Heart left ventricle (tissue), 13 donors: ENCODE measurements around the gene PSEN1.

Experiments
- POLR2A ChIP-seq, 2 donors: fragments of 450-650 bp; IDR thresholded peaks; one replicate each; pipeline ENCODE4 v1.6.1; 2017; ENCODE audit warnings: antibody characterized with exemption in 2 of 2, mild to moderate bottlenecking in 2 of 2, moderate library complexity in 2 of 2
- TF ChIP-seq, protein P1 (sequence below), 12 donors: fragments of 200-600 bp; sonication (generic) in 4 of 12; IDR thresholded peaks; one replicate each; pipeline versions ENCODE4 v1.5.0 to v1.8.0; 2018 to 2022; ENCODE audit warnings: antibody characterized with exemption in 12 of 12, mild to moderate bottlenecking in 5 of 12
- donor health status: ischemic (EF 13 %, LVEDD 7.1; RV severe dilation, severe dysfunction).
- donor health status: DM: no; HTN: yes; CAD: no.
- donor health status: DM: no; HTN: no; CAD: no.
- donor health status: ischemic (EF 25% LVEDD 6.9; RV normal size, moderate dysfunction).
- donor health status: ischemic (EF 25% LVEDD 5.7; RV mildly dilated, moderate dysfunction).
- donor health status: ischemic (EF 35%, LVEDD 5.7; RV mildly dilated, moderate dysfunction).
- donor health status: nonischemic (EF 11% LVEDD 7.7; RV severe dilation, severe dysfunction).
- donor health status: DM: yes; HTN: yes; CAD: no.
- donor health status: PGD.
- donor health status: ischemic (EF 29% LVEDD 5.4; RV normal size, mild dysfunction).
- donor health status: nonischemic (EF 23%, LVEDD 6.1; RV moderate dilation, normal function).

DNA sequence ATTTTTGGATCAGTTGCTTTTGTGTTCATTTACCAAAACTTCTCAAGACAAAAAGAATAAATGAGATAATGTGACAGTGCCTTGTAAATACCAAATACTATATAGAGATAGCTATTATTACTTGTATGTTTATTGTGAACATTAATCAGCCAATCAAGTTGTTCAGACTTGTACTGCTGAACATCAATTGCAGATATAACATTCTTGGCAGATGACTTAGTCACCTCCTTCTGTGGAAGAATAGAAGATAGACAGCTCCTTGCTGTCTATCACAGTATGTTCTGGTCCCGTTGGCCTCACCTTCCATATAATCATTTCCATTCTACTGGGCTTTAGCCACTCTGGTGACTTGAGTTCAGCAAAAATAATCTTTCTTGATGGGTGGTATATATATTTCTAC, 30.1 kb downstream of the PSEN1 start:
- TF ChIP-seq POLR2A (IDR thresholded peaks at IDR 0.05), result no peak
- TF ChIP-seq, protein P1, sequence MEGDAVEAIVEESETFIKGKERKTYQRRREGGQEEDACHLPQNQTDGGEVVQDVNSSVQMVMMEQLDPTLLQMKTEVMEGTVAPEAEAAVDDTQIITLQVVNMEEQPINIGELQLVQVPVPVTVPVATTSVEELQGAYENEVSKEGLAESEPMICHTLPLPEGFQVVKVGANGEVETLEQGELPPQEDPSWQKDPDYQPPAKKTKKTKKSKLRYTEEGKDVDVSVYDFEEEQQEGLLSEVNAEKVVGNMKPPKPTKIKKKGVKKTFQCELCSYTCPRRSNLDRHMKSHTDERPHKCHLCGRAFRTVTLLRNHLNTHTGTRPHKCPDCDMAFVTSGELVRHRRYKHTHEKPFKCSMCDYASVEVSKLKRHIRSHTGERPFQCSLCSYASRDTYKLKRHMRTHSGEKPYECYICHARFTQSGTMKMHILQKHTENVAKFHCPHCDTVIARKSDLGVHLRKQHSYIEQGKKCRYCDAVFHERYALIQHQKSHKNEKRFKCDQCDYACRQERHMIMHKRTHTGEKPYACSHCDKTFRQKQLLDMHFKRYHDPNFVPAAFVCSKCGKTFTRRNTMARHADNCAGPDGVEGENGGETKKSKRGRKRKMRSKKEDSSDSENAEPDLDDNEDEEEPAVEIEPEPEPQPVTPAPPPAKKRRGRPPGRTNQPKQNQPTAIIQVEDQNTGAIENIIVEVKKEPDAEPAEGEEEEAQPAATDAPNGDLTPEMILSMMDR (IDR thresholded peaks at IDR 0.05), result no peak
